Activated CD4-positive, alpha-beta T cell treated with anti-CD3 and anti-CD28 coated beads for 48 hours (primary cell): ENCODE measurements around the gene APOLD1.
"Not testable (repeated sequence)": the region's sequence is repeated elsewhere in the genome, so short reads cannot be mapped to it uniquely, and the experiment has no call there.

ENCODE experiments used
- DNase-seq: peaks from one replicate; pipeline ENCODE4 v3.0.0-alpha.2; 2020

APOLD1 gene

GRCh38 chr12:12786706-12787601, 1.5 kb downstream of the APOLD1 start:
- peak; percentile 76 for DNase-seq

- no peak for DNase-seq
Observed at GRCh38 chr12:12788131-12788530, 2.7 kb downstream of the APOLD1 start.

GRCh38 chr12:12788675-12789368, 3.4 kb downstream of the APOLD1 start:
- DNase-seq: peak; percentile 76

- DNase-seq: no peak
Observed at GRCh38 chr12:12790956-12791355, 5.5 kb downstream of the APOLD1 start.

GRCh38 chr12:12791756-12792369, 6.4 kb downstream of the APOLD1 start:
- DNase-seq: no peak

- no peak for DNase-seq
Observed at GRCh38 chr12:12792421-12792820, 7.0 kb downstream of the APOLD1 start.

GRCh38 chr12:12794686-12795085, 9.2 kb downstream of the APOLD1 start:
- no peak for DNase-seq

- DNase-seq: no peak
Observed at GRCh38 chr12:12796171-12796570, 10.7 kb downstream of the APOLD1 start.

GRCh38 chr12:12796928-12797793, 11.7 kb downstream of the APOLD1 start:
- DNase-seq: no peak

GRCh38 chr12:12797794-12798152, 12.3 kb downstream of the APOLD1 start:
- DNase-seq: no peak

GRCh38 chr12:12798480-12798879, 13.0 kb downstream of the APOLD1 start:
- DNase-seq: no peak

- no peak for DNase-seq
Observed at GRCh38 chr12:12799163-12799920, 13.9 kb downstream of the APOLD1 start.

GRCh38 chr12:12800406-12801180, 15.1 kb downstream of the APOLD1 start:
- DNase-seq: no peak

GRCh38 chr12:12801656-12802055, 16.2 kb downstream of the APOLD1 start:
- DNase-seq: not testable (repeated sequence)

GRCh38 chr12:12803186-12803585, 17.7 kb downstream of the APOLD1 start:
- DNase-seq: peak; percentile 49

- no peak for DNase-seq
Observed at GRCh38 chr12:12804011-12804410, 18.6 kb downstream of the APOLD1 start.

- DNase-seq: no peak
Observed at GRCh38 chr12:12804432-12804886, 19.0 kb downstream of the APOLD1 start.

GRCh38 chr12:12806784-12807516, 21.5 kb downstream of the APOLD1 start:
- no peak for DNase-seq

GRCh38 chr12:12807517-12807903, 22.1 kb downstream of the APOLD1 start:
- not testable (repeated sequence) for DNase-seq

GRCh38 chr12:12807970-12808702, 22.7 kb downstream of the APOLD1 start:
- peak; percentile 48 for DNase-seq
